GM23338 (cell line): ENCODE measurements around the gene SELENON. TPM values are rescaled to one million over a fixed set of nuclear protein-coding genes. Genes with fewer than 3 reads are reported as not detected.

Experiments
- ATAC-seq: fragments of 200-7000 bp; cut with Tn5 transposase; 3 replicates; pipeline ENCODE4 v1.9.1; 2020
- DNase-seq: peaks from one replicate; pipeline ENCODE4 v3.0.0-alpha.2; 2015; ENCODE audit warnings: low spot score
- H2AFZ ChIP-seq: fragments of 200-600 bp; sonication (generic); 2 replicates; pipeline ENCODE4 v1.8.0; 2016; ENCODE audit warnings: antibody characterized with exemption, mild to moderate bottlenecking, moderate library complexity
- H3F3A ChIP-seq: fragments of 200-600 bp; sonication (generic); replicated peaks from 2 replicates; pipeline ENCODE4 v1.8.0; 2017; ENCODE audit warnings: antibody characterized with exemption, mixed run types, low read depth
- H3K27ac ChIP-seq: fragments of 200-600 bp; sonication (generic); 2 replicates; pipeline ENCODE4 v1.6.1; 2016; ENCODE audit warnings: low read depth
- H3K27me3 ChIP-seq: fragments of 200-600 bp; sonication (generic); 2 replicates; pipeline ENCODE4 v1.8.0; 2016; ENCODE audit warnings: mild to moderate bottlenecking, mixed run types, moderate library complexity; ENCODE audit not compliant: insufficient read depth
- H3K36me3 ChIP-seq: fragments of 200-600 bp; sonication (generic); 2 replicates; pipeline ENCODE4 v1.8.0; 2016; ENCODE audit warnings: mild to moderate bottlenecking; ENCODE audit not compliant: insufficient read depth
- H3K4me1 ChIP-seq: fragments of 200-600 bp; sonication (generic); 2 replicates; pipeline ENCODE4 v1.8.0; 2016; ENCODE audit warnings: mild to moderate bottlenecking, moderate library complexity; ENCODE audit not compliant: insufficient read depth
- H3K4me2 ChIP-seq: fragments of 200-600 bp; sonication (generic); 2 replicates; pipeline ENCODE4 v1.7.1; 2017; ENCODE audit warnings: mixed run types
- H3K4me3 ChIP-seq: fragments of 200-600 bp; sonication (generic); 2 replicates; pipeline ENCODE4 v1.6.1; 2016; ENCODE audit warnings: mixed run types
- H3K79me2 ChIP-seq: fragments of 200-600 bp; sonication (generic); replicated peaks from 2 replicates; pipeline ENCODE4 v1.8.0; 2017; ENCODE audit warnings: mild to moderate bottlenecking; ENCODE audit not compliant: insufficient read depth
- H3K9me2 ChIP-seq: fragments of 200-600 bp; sonication (generic); 2 replicates; pipeline ENCODE4 v1.8.0; 2017; ENCODE audit not compliant: insufficient read depth
- H4K20me1 ChIP-seq: fragments of 200-600 bp; sonication (generic); replicated peaks from 2 replicates; pipeline ENCODE4 v1.8.0; 2017; ENCODE audit warnings: mild to moderate bottlenecking; ENCODE audit not compliant: insufficient read depth
- H3K27ac Mint-ChIP-seq: 2 replicates; pipeline ENCODE4 v1.8.0; 2020; ENCODE audit warnings: inconsistent platforms, mild to moderate bottlenecking, moderate library complexity, mixed read lengths
- H3K27me3 Mint-ChIP-seq: 3 replicates; pipeline ENCODE4 v1.8.0; 2022; ENCODE audit warnings: low read depth, mild to moderate bottlenecking, moderate library complexity, mixed read lengths, inconsistent platforms; ENCODE audit not compliant: insufficient read depth, poor library complexity
- H3K36me3 Mint-ChIP-seq: 3 replicates; pipeline ENCODE4 v1.8.0; 2021; ENCODE audit warnings: low read depth, mild to moderate bottlenecking, inconsistent platforms, moderate library complexity, mixed read lengths
- H3K4me1 Mint-ChIP-seq: 3 replicates; pipeline ENCODE4 v1.8.0; 2020; ENCODE audit warnings: mild to moderate bottlenecking, inconsistent platforms, mixed read lengths
- H3K4me3 Mint-ChIP-seq: 3 replicates; pipeline ENCODE4 v1.8.0; 2021; ENCODE audit warnings: moderate library complexity, mild to moderate bottlenecking, inconsistent platforms, mixed read lengths
- H3K9me3 Mint-ChIP-seq: 3 replicates; pipeline ENCODE4 v1.8.0; 2020; ENCODE audit warnings: moderate library complexity, mild to moderate bottlenecking, inconsistent platforms, mixed read lengths
- CREB1 ChIP-seq: fragments of 250-450 bp; sonication (Bioruptor Pico); IDR thresholded peaks from 2 replicates; pipeline ENCODE4 v1.5.0; 2020; ENCODE audit warnings: low read depth, mild to moderate bottlenecking, moderate library complexity
- CTCF ChIP-seq, 2 experiments: fragments of 200-600 bp in 1 of 2; sonication (generic) in 1 of 2; conservative IDR thresholded peaks; 2 replicates each; pipeline versions ENCODE4 v1.5.1 to v1.6.1; 2016 to 2017; ENCODE audit warnings: antibody characterized with exemption in 2 of 2, low read depth in 2 of 2, mild to moderate bottlenecking in 2 of 2, moderate library complexity in 1 of 2
- EZH2 ChIP-seq: fragments of 200-600 bp; sonication (generic); IDR thresholded peaks from one replicate; pipeline ENCODE4 v1.8.0; 2017; ENCODE audit warnings: antibody characterized with exemption, mild to moderate bottlenecking, low read depth; ENCODE audit not compliant: unreplicated experiment
- EZH2phosphoT487 ChIP-seq: fragments of 200-600 bp; sonication (generic); IDR thresholded peaks from one replicate; pipeline ENCODE4 v1.8.1; 2018; ENCODE audit warnings: antibody characterized with exemption; ENCODE audit not compliant: unreplicated experiment
- POLR2AphosphoS5 ChIP-seq: IDR thresholded peaks from 2 replicates; pipeline ENCODE4 v1.6.1; 2016; ENCODE audit warnings: antibody characterized with exemption, low read depth
- REST ChIP-seq: IDR thresholded peaks from one replicate; pipeline ENCODE4 v1.6.1; 2018; ENCODE audit warnings: antibody characterized with exemption; ENCODE audit not compliant: unreplicated experiment
- ZNF114 ChIP-seq: fragments of 250-450 bp; sonication (Bioruptor Pico); IDR thresholded peaks from 2 replicates; pipeline ENCODE4 v1.5.0; 2020; ENCODE audit warnings: mild to moderate bottlenecking, moderate library complexity
- polyA plus RNA-seq: library from polyadenylated mRNA; unstranded; fragments of >200 nt; fragmentation: Nextera tagmentation; extraction: Ambion mirVana; gene quantifications from 2 replicates; pipeline ENCODE4 v1.2.1, GENCODE V29; 2016
- total RNA-seq: library from RNA; depleted of rRNA; stranded (reverse); fragments of >200 nt; shearing (Covaris generic); gene quantifications from 2 replicates; pipeline ENCODE4 v1.2.3, GENCODE V29; 2014

SELENON gene
- total and polyA plus RNA-seq, 2 experiments from 2014 or later, result 17.9 to 93.2 TPM

GRCh38 chr1:25813071-25813733 lies 13.2 kb downstream of the SELENON start (continued):
- TF ChIP-seq CREB1 (no peak), EZH2phosphoT487 (no peak), EZH2 (no peak), REST (no peak), ZNF114 (no peak), POLR2AphosphoS5 (no peak)

GRCh38 chr1:25813734-25814471 lies 13.9 kb downstream of the SELENON start:
- Mint-ChIP-seq H3K27ac (no peak overlapping the region), H3K4me1 (peaks cover 16% of the 10 kb centered on the region), H3K27me3 (peaks cover 24% of the 10 kb centered on the region), H3K4me3 (no peak overlapping the region), H3K36me3 (peaks cover 14% of the 10 kb centered on the region; the same call in 2 of the 3 replicates), H3K9me3 (no peaks in the 10 kb centered on the region)
- Histone ChIP-seq H3F3A (peaks cover 2% of the 10 kb centered on the region; the same call in 1 of the 2 replicates), H3K36me3 (no peaks in the 10 kb centered on the region), H3K4me2 (no peak overlapping the region), H4K20me1 (no peaks in the 10 kb centered on the region), H3K27me3 (no peaks in the 10 kb centered on the region), H2AFZ (no peak overlapping the region), H3K4me1 (peaks cover 13% of the 10 kb centered on the region), H3K79me2 (no peaks in the 10 kb centered on the region), H3K9me2 (no peaks in the 10 kb centered on the region), H3K27ac (no peak overlapping the region), H3K4me3 (no peak overlapping the region)
- no peak for TF ChIP-seq EZH2phosphoT487
- peak in 1 of 2 experiments; percentile 30; a peak in 2 of 4 replicates for TF ChIP-seq CTCF (conservative IDR thresholded peaks at IDR 0.05; ENCODE audit: low read depth in 2 of 2)
- DNase-seq (no peak), ATAC-seq (no peak)
